KMS-11 (cell line): Measurements from ENCODE around the gene TOX3.

ENCODE experiments used
- H2AFZ ChIP-seq: fragments of 200-600 bp; sonication (generic); 2 replicates; pipeline ENCODE4 v1.6.1; 2016; ENCODE audit warnings: antibody characterized with exemption, mixed run types, low read depth
- H3K27ac ChIP-seq: fragments of 200-600 bp; sonication (generic); 2 replicates; pipeline ENCODE4 v1.6.1; 2016; ENCODE audit warnings: mild to moderate bottlenecking, mixed run types
- H3K27me3 ChIP-seq: fragments of 200-600 bp; sonication (generic); 2 replicates; pipeline ENCODE4 v1.6.1; 2017; ENCODE audit warnings: mild to moderate bottlenecking, low read depth, mixed run types, moderate library complexity; ENCODE audit not compliant: insufficient read depth
- H3K36me3 ChIP-seq: fragments of 200-600 bp; sonication (generic); 2 replicates; pipeline ENCODE4 v1.6.1; 2017; ENCODE audit warnings: mild to moderate bottlenecking, mixed run types; ENCODE audit not compliant: insufficient read depth
- H3K4me1 ChIP-seq: fragments of 200-600 bp; sonication (generic); 2 replicates; pipeline ENCODE4 v1.6.1; 2016; ENCODE audit warnings: mild to moderate bottlenecking, low read depth, mixed run types; ENCODE audit not compliant: poor library complexity, severe bottlenecking
- H3K4me2 ChIP-seq: fragments of 200-600 bp; sonication (generic); 2 replicates; pipeline ENCODE4 v1.7.0; 2016; ENCODE audit warnings: mild to moderate bottlenecking, mixed run types
- H3K4me3 ChIP-seq: fragments of 200-600 bp; sonication (generic); IDR thresholded peaks from 2 replicates; pipeline ENCODE4 v1.6.1; 2017; ENCODE audit warnings: low read depth, low read length, mixed read lengths; ENCODE audit not compliant: insufficient read depth
- H3K79me2 ChIP-seq: fragments of 200-600 bp; sonication (generic); 2 replicates; pipeline ENCODE4 v1.6.1; 2016; ENCODE audit warnings: low read depth, mixed run types; ENCODE audit not compliant: insufficient read depth
- H3K9ac ChIP-seq: fragments of 200-600 bp; sonication (generic); 2 replicates; pipeline ENCODE4 v1.6.1; 2016; ENCODE audit warnings: mild to moderate bottlenecking, mixed run types
- H4K20me1 ChIP-seq: fragments of 200-600 bp; sonication (generic); 2 replicates; pipeline ENCODE4 v1.6.1; 2016; ENCODE audit warnings: mild to moderate bottlenecking, mixed run types; ENCODE audit not compliant: insufficient read depth
- CTCF ChIP-seq: fragments of 200-600 bp; sonication (generic); conservative IDR thresholded peaks from 2 replicates; pipeline ENCODE4 v1.6.1; 2017; ENCODE audit warnings: low read depth, mild to moderate bottlenecking, antibody characterized with exemption, low read length, moderate library complexity, mixed read lengths

The TOX3 gene

GRCh38 chr16:52462816-52463215 is 84.1 kb downstream of the TOX3 start:
- Histone ChIP-seq H3K4me2 (no peak overlapping the region), H3K9ac (no peak overlapping the region), H2AFZ (no peak overlapping the region), H3K27ac (no peak overlapping the region), H3K27me3 (no peaks in the 10 kb centered on the region), H3K4me3 (no peak overlapping the region), H4K20me1 (no peaks in the 10 kb centered on the region), H3K79me2 (no peaks in the 10 kb centered on the region), H3K36me3 (no peaks in the 10 kb centered on the region), H3K4me1 (no peaks in the 10 kb centered on the region)
- TF ChIP-seq CTCF = no peak

- Histone ChIP-seq H3K27ac (no peak overlapping the region), H3K27me3 (no peaks in the 10 kb centered on the region), H2AFZ (no peak overlapping the region), H3K4me3 (no peak overlapping the region), H3K9ac (no peak overlapping the region), H3K4me1 (no peaks in the 10 kb centered on the region), H3K4me2 (no peak overlapping the region), H3K79me2 (no peaks in the 10 kb centered on the region), H3K36me3 (no peaks in the 10 kb centered on the region), H4K20me1 (no peaks in the 10 kb centered on the region)
- TF ChIP-seq CTCF = no peak
Observed at GRCh38 chr16:52460639-52461178, 86.2 kb downstream of the TOX3 start.

DNA sequence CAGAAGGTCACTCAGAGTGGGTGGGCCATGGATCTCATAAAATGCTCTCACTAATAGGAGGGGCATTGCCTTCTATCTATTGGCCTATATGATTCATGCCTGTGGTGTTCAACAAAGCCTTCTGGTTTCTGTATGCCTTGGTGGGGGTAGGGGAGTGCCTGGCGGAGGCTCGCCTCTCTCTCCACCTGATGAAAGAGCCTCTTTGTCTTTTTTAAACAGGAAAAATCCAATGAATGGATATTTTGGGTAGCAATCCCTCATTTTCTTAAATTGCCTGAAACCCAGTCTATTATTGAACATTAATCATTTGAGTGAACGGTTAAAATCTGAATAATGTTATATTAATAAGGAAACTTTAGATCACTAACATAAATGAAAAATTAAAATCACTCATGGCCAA is 90.6 kb downstream of the TOX3 start:
- Histone ChIP-seq H2AFZ (no peak overlapping the region), H3K9ac (no peak overlapping the region), H3K36me3 (no peaks in the 10 kb centered on the region), H3K4me3 (no peak overlapping the region), H3K27me3 (no peaks in the 10 kb centered on the region), H4K20me1 (no peaks in the 10 kb centered on the region), H3K27ac (no peak overlapping the region), H3K79me2 (no peaks in the 10 kb centered on the region), H3K4me2 (no peak overlapping the region), H3K4me1 (no peaks in the 10 kb centered on the region)
- TF ChIP-seq CTCF = no peak

GRCh38 chr16:52455549-52456277 is 91.2 kb downstream of the TOX3 start:
- TF ChIP-seq CTCF = no peak
- no peaks in the 10 kb centered on the region for H3K36me3 ChIP-seq
- no peak overlapping the region for H3K4me2 ChIP-seq
- H3K79me2 ChIP-seq = no peaks in the 10 kb centered on the region
- H3K4me1 ChIP-seq = no peaks in the 10 kb centered on the region
- H4K20me1 ChIP-seq = no peaks in the 10 kb centered on the region
- H3K4me3 ChIP-seq = no peak overlapping the region
- H2AFZ ChIP-seq = no peak overlapping the region
- H3K27me3 ChIP-seq = no peaks in the 10 kb centered on the region
- no peak overlapping the region for H3K27ac ChIP-seq
- no peak overlapping the region for H3K9ac ChIP-seq
